Right hindlimb (tissue), 1 donor: Measurements from ENCODE around the gene WAS.
"Not testable (repeated sequence)": the region's sequence is repeated elsewhere in the genome, so short reads cannot be mapped to it uniquely, and the experiment has no call there.

ENCODE experiments used
- DNase-seq: peaks from one replicate; pipeline ENCODE4 v3.0.0-alpha.2; 2018

Gene WAS

GRCh38 chrX:48688531-48689150 is 5.0 kb downstream of the WAS start:
- DNase-seq, result no peak

GRCh38 chrX:48689208-48689920 is 5.8 kb downstream of the WAS start:
- DNase-seq, result no peak

GRCh38 chrX:48691746-48692145 is 8.1 kb downstream of the WAS start:
- DNase-seq, result not testable (repeated sequence)

GRCh38 chrX:48694776-48695533 is 11.4 kb downstream of the WAS start:
- DNase-seq, result no peak

- no peak for DNase-seq
Measured at GRCh38 chrX:48695534-48695896, 11.9 kb downstream of the WAS start.

GRCh38 chrX:48695925-48696300 is 12.3 kb downstream of the WAS start:
- DNase-seq, result no peak

GRCh38 chrX:48696301-48696908 is 12.8 kb downstream of the WAS start, which contains the start of gene SUV39H1:
Gene SUV39H1 (plus strand): TSS chrX:48696734. CDS start chrX:48696785, 51 bp downstream.
- peak; percentile 91 for DNase-seq

GRCh38 chrX:48696909-48697727 is 13.5 kb downstream of the WAS start:
- peak; percentile 54 for DNase-seq

- DNase-seq, result no peak
Measured at GRCh38 chrX:48698306-48698705, 14.7 kb downstream of the WAS start.

GRCh38 chrX:48700246-48700645 is 16.6 kb downstream of the WAS start:
- DNase-seq, result no peak

- DNase-seq, result no peak
Measured at GRCh38 chrX:48700951-48701653, 17.5 kb downstream of the WAS start.

GRCh38 chrX:48702032-48702431 is 18.4 kb downstream of the WAS start:
- no peak for DNase-seq

- no peak for DNase-seq
Measured at GRCh38 chrX:48702716-48703115, 19.1 kb downstream of the WAS start.

GRCh38 chrX:48703228-48703627 is 19.6 kb downstream of the WAS start:
- DNase-seq, result no peak

GRCh38 chrX:48703642-48704481 is 20.3 kb downstream of the WAS start:
- no peak for DNase-seq

- no peak for DNase-seq
Measured at GRCh38 chrX:48705871-48706270, 22.3 kb downstream of the WAS start.

- no peak for DNase-seq
Measured at GRCh38 chrX:48709522-48710112, 26.0 kb downstream of the WAS start.

GRCh38 chrX:48711162-48711928 is 27.7 kb downstream of the WAS start:
- DNase-seq, result no peak

GRCh38 chrX:48711929-48712505 is 28.4 kb downstream of the WAS start:
- DNase-seq, result no peak
